ENCODE results near the gene HPD.
A peak's percentile ranks its signal among the peaks of the same experiment; 100 is the strongest.
"Not testable (repeated sequence)": the region's sequence is repeated elsewhere in the genome, so short reads cannot be mapped to it uniquely, and the experiment has no call there.

The HPD gene

GRCh38 chr12:121888083-121888477 lies 29.4 kb upstream of the HPD start:
- H3K4me3 ChIP-seq (ENCODE audit: low read depth, low read length), result peak overlapping the region; percentile 76
- no peak for DNase-seq
- H3K27me3 ChIP-seq (ENCODE audit: insufficient read depth, low read depth, severe bottlenecking), result no peaks in the 10 kb centered on the region
- H3K36me3 ChIP-seq, result peaks cover 4% of the 10 kb centered on the region
- TF ChIP-seq CTCF (IDR thresholded peaks at IDR 0.05; ENCODE audit: low read depth, low read length), result no peak
- no peaks in the 10 kb centered on the region for H3K9me3 ChIP-seq (ENCODE audit: severe bottlenecking)
- no peak overlapping the region for H3K27ac ChIP-seq

GRCh38 chr12:121885129-121885528 lies 26.5 kb upstream of the HPD start:
- not testable (repeated sequence) for H3K4me3 ChIP-seq (ENCODE audit: low read depth, low read length); DNase-seq; H3K27me3 ChIP-seq (ENCODE audit: insufficient read depth, low read depth, severe bottlenecking); H3K27ac ChIP-seq; H3K9me3 ChIP-seq (ENCODE audit: severe bottlenecking); H3K36me3 ChIP-seq

GRCh38 chr12:121883315-121883660 lies 24.6 kb upstream of the HPD start:
- H3K4me3 ChIP-seq (ENCODE audit: low read depth, low read length), result no peak overlapping the region
- H3K27me3 ChIP-seq (ENCODE audit: insufficient read depth, low read depth, severe bottlenecking), result no peaks in the 10 kb centered on the region
- no peak for DNase-seq
- H3K27ac ChIP-seq, result no peak overlapping the region
- H3K36me3 ChIP-seq, result no peaks in the 10 kb centered on the region
- no peaks in the 10 kb centered on the region for H3K9me3 ChIP-seq (ENCODE audit: severe bottlenecking)
- TF ChIP-seq CTCF (IDR thresholded peaks at IDR 0.05; ENCODE audit: low read depth, low read length), result no peak

- DNase-seq; H3K27ac ChIP-seq; H3K36me3 ChIP-seq; H3K9me3 ChIP-seq (ENCODE audit: severe bottlenecking); H3K4me3 ChIP-seq (ENCODE audit: low read depth, low read length); H3K27me3 ChIP-seq (ENCODE audit: insufficient read depth, low read depth, severe bottlenecking): not testable (repeated sequence)
Measured at GRCh38 chr12:121876080-121876447, 17.4 kb upstream of the HPD start.

GRCh38 chr12:121875582-121875981 lies 16.9 kb upstream of the HPD start:
- no peak for DNase-seq
- H3K9me3 ChIP-seq (ENCODE audit: severe bottlenecking), result no peaks in the 10 kb centered on the region
- no peak for TF ChIP-seq CTCF (IDR thresholded peaks at IDR 0.05; ENCODE audit: low read depth, low read length)
- no peaks in the 10 kb centered on the region for H3K36me3 ChIP-seq
- no peak overlapping the region for H3K27ac ChIP-seq
- no peak overlapping the region for H3K4me3 ChIP-seq (ENCODE audit: low read depth, low read length)
- no peaks in the 10 kb centered on the region for H3K27me3 ChIP-seq (ENCODE audit: insufficient read depth, low read depth, severe bottlenecking)

- TF ChIP-seq CTCF (IDR thresholded peaks at IDR 0.05; ENCODE audit: low read depth, low read length), result no peak
- H3K4me3 ChIP-seq (ENCODE audit: low read depth, low read length), result no peak overlapping the region
- no peaks in the 10 kb centered on the region for H3K27me3 ChIP-seq (ENCODE audit: insufficient read depth, low read depth, severe bottlenecking)
- no peaks in the 10 kb centered on the region for H3K9me3 ChIP-seq (ENCODE audit: severe bottlenecking)
- no peak for DNase-seq
- no peaks in the 10 kb centered on the region for H3K36me3 ChIP-seq
- H3K27ac ChIP-seq, result no peak overlapping the region
Measured at GRCh38 chr12:121874071-121874470, 15.4 kb upstream of the HPD start.

GRCh38 chr12:121873216-121873569 lies 14.5 kb upstream of the HPD start:
- H3K27me3 ChIP-seq (ENCODE audit: insufficient read depth, low read depth, severe bottlenecking), result no peaks in the 10 kb centered on the region
- H3K36me3 ChIP-seq, result no peaks in the 10 kb centered on the region
- no peak overlapping the region for H3K4me3 ChIP-seq (ENCODE audit: low read depth, low read length)
- H3K9me3 ChIP-seq (ENCODE audit: severe bottlenecking), result no peaks in the 10 kb centered on the region
- no peak for TF ChIP-seq CTCF (IDR thresholded peaks at IDR 0.05; ENCODE audit: low read depth, low read length)
- no peak for DNase-seq
- no peak overlapping the region for H3K27ac ChIP-seq

All from WERI-Rb-1 (cell line).